Naive B cell (primary cell): ENCODE results near the gene CRIP2. TPM values are rescaled to one million over a fixed set of nuclear protein-coding genes. Genes with fewer than 3 reads are reported as not detected.
A peak's percentile ranks its signal among the peaks of the same experiment; 100 is the strongest.

Experiments used
- ATAC-seq, 2 donors: fragments of 150-1000 bp; cut with Tn5 transposase; 2 replicates each; pipeline ENCODE4 v1.10.0; 2021; ENCODE audit warnings: low read depth in 2 of 2, mild to moderate bottlenecking in 2 of 2, moderate library complexity in 2 of 2
- DNase-seq: peaks from one replicate; pipeline ENCODE4 v3.0.0; 2022
- H3K27ac Mint-ChIP-seq, 6 donors: one replicate each; pipeline ENCODE4 v1.8.0; 2020 to 2022; ENCODE audit warnings: mild to moderate bottlenecking in 6 of 6, mixed read lengths in 6 of 6, moderate library complexity in 5 of 6, inconsistent platforms in 2 of 6
- H3K27me3 Mint-ChIP-seq, 3 donors: one replicate each; pipeline ENCODE4 v1.8.0; 2021 to 2022; ENCODE audit warnings: mixed read lengths in 3 of 3, mild to moderate bottlenecking in 1 of 3
- H3K36me3 Mint-ChIP-seq, 2 donors: one replicate each; pipeline ENCODE4 v1.8.0; 2020 to 2022; ENCODE audit warnings: mixed read lengths in 2 of 2, inconsistent platforms in 1 of 2, mild to moderate bottlenecking in 1 of 2
- H3K4me1 Mint-ChIP-seq, 3 donors: one replicate each; pipeline ENCODE4 v1.8.0; 2020 to 2022; ENCODE audit warnings: mixed read lengths in 3 of 3, inconsistent platforms in 1 of 3, mild to moderate bottlenecking in 1 of 3, moderate library complexity in 1 of 3
- H3K4me3 Mint-ChIP-seq, 8 donors: one replicate each; pipeline ENCODE4 v1.8.0; 2020 to 2022; ENCODE audit warnings: mild to moderate bottlenecking in 8 of 8, mixed read lengths in 8 of 8, moderate library complexity in 8 of 8, inconsistent platforms in 2 of 8
- H3K9me3 Mint-ChIP-seq, 7 donors: one replicate each; pipeline ENCODE4 v1.8.0; 2020 to 2022; ENCODE audit warnings: mixed read lengths in 7 of 7, mild to moderate bottlenecking in 5 of 7, inconsistent platforms in 2 of 7, moderate library complexity in 1 of 7
- polyA plus RNA-seq, 6 donors: library from polyadenylated mRNA; unstranded; fragments of 300-500 nt; fragmentation: Illumina TruSeq; gene quantifications; one replicate each; pipeline ENCODE4 v1.2.3, GENCODE V29; 2021; ENCODE audit warnings: low read depth in 6 of 6

Gene CRIP2
- polyA plus RNA-seq, 6 donors from 2014 or later, result 2.0 to 27.3 (median 8.4) TPM

GRCh38 chr14:105458571-105458970 is 16.1 kb upstream of the CRIP2 start:
- no peak overlapping the region for H3K27ac Mint-ChIP-seq
- no peak for ATAC-seq
- H3K36me3 Mint-ChIP-seq, result peaks cover 0 to 19% of the 10 kb centered on the region in 2 donors
- H3K9me3 Mint-ChIP-seq, result no peaks in the 10 kb centered on the region
- no peak overlapping the region for H3K4me3 Mint-ChIP-seq
- H3K27me3 Mint-ChIP-seq, result no peaks in the 10 kb centered on the region
- H3K4me1 Mint-ChIP-seq, result peaks cover 3 to 8% (median 5%) of the 10 kb centered on the region in 3 donors
- DNase-seq, result no peak

DNA sequence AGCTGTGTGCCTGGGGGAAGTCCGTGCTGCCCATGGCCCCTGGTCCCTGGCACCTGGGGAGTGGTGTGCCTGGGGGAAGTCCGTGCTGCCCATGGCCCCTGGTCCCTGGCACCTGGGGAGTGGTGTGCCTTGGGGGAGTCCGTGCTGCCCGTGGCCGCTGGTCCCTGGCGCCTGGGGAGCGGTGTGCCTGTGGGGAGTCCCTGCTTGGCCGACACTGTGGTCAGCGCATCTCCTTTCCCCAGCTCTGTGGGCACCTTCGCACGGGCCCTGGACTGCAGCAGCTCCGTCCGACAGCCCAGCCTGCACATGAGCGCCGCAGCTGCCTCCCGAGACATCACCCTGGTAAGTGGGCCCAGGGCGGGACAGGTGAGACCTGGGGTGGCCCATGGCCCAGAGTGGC is 14.5 kb upstream of the CRIP2 start:
- Mint-ChIP-seq H3K4me1 (peaks cover 3 to 5% (median 5%) of the 10 kb centered on the region in 3 donors), H3K9me3 (no peaks in the 10 kb centered on the region), H3K27ac (no peak overlapping the region), H3K36me3 (peaks cover 0 to 19% of the 10 kb centered on the region in 2 donors), H3K27me3 (no peaks in the 10 kb centered on the region), H3K4me3 (no peak overlapping the region)
- ATAC-seq (no peak), DNase-seq (no peak)

GRCh38 chr14:105460616-105461015 is 14.0 kb upstream of the CRIP2 start:
- Mint-ChIP-seq H3K27me3 (no peaks in the 10 kb centered on the region), H3K36me3 (peaks cover 0 to 14% of the 10 kb centered on the region in 2 donors)
- DNase-seq, result no peak

GRCh38 chr14:105461903-105462302 is 12.7 kb upstream of the CRIP2 start:
- Mint-ChIP-seq H3K27ac (no peak overlapping the region), H3K27me3 (no peaks in the 10 kb centered on the region), H3K4me3 (no peak overlapping the region), H3K4me1 (no peaks in the 10 kb centered on the region), H3K36me3 (peaks cover 0 to 12% of the 10 kb centered on the region in 2 donors), H3K9me3 (no peaks in the 10 kb centered on the region)
- no peak for ATAC-seq
- DNase-seq, result no peak

More at GRCh38 chr14:105460616-105461015, 14.0 kb upstream of the CRIP2 start:
- H3K27ac Mint-ChIP-seq, result no peak overlapping the region
- no peaks in the 10 kb centered on the region for H3K9me3 Mint-ChIP-seq
- ATAC-seq, result no peak
- H3K4me3 Mint-ChIP-seq, result no peak overlapping the region
- peaks cover under 1 to 1% (median under 1%) of the 10 kb centered on the region in 3 donors for H3K4me1 Mint-ChIP-seq

DNA sequence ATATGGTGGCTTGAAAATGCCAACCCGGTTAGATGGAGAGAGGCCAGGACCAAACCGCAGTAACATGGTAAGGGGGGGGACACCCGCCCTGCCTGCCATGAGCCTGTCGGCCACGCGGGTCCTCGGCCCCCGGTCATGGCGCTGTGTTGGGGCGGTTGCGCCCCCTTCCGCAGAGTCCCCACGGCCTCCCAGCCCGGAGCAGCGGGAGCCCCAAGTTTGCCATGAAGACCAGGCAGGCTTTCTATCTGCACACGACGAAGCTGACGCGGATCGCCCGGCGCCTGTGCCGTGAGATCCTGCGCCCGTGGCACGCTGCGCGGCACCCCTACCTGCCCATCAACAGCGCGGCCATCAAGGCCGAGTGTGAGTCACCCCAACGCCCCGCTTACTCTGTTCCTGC is 10.1 kb upstream of the CRIP2 start:
- H3K27ac Mint-ChIP-seq, result no peak overlapping the region
- ATAC-seq (no peak), DNase-seq (no peak)
- no peaks in the 10 kb centered on the region for H3K27me3 Mint-ChIP-seq
- H3K4me1 Mint-ChIP-seq, result no peaks in the 10 kb centered on the region
- H3K36me3 Mint-ChIP-seq, result peaks cover 0 to 12% of the 10 kb centered on the region in 2 donors
- H3K9me3 Mint-ChIP-seq, result no peaks in the 10 kb centered on the region
- H3K4me3 Mint-ChIP-seq, result no peak overlapping the region

- Mint-ChIP-seq H3K36me3 (peaks cover 0 to 12% of the 10 kb centered on the region in 2 donors), H3K4me3 (no peak overlapping the region), H3K27ac (no peak overlapping the region), H3K27me3 (no peaks in the 10 kb centered on the region), H3K9me3 (no peaks in the 10 kb centered on the region), H3K4me1 (no peaks in the 10 kb centered on the region)
- ATAC-seq, result no peak
- no peak for DNase-seq
Observed at GRCh38 chr14:105465209-105466031, 9.2 kb upstream of the CRIP2 start.

GRCh38 chr14:105466531-105467248 is 7.9 kb upstream of the CRIP2 start:
- peaks cover 0 to 6% of the 10 kb centered on the region in 2 donors for H3K36me3 Mint-ChIP-seq
- no peak overlapping the region for H3K27ac Mint-ChIP-seq
- no peaks in the 10 kb centered on the region for H3K9me3 Mint-ChIP-seq

GRCh38 chr14:105467249-105467941 is 7.2 kb upstream of the CRIP2 start:
- H3K27me3 Mint-ChIP-seq, result peaks cover 0 to under 1% (median 0%) of the 10 kb centered on the region in 3 donors
- H3K4me1 Mint-ChIP-seq, result peaks cover 0 to 4% (median 1%) of the 10 kb centered on the region in 3 donors
- peak overlapping the region in 1 of 6 donors; percentile 74 for H3K27ac Mint-ChIP-seq
- no peak overlapping the region for H3K4me3 Mint-ChIP-seq
- DNase-seq, result no peak
- H3K36me3 Mint-ChIP-seq, result peaks cover 0 to 6% of the 10 kb centered on the region in 2 donors
- ATAC-seq, result no peak
- no peaks in the 10 kb centered on the region for H3K9me3 Mint-ChIP-seq

More at GRCh38 chr14:105466531-105467248, 7.9 kb upstream of the CRIP2 start:
- Mint-ChIP-seq H3K4me3 (no peak overlapping the region), H3K27me3 (no peaks in the 10 kb centered on the region), H3K4me1 (peaks cover 0 to under 1% (median 0%) of the 10 kb centered on the region in 3 donors)
- DNase-seq, result no peak
- no peak for ATAC-seq

DNA sequence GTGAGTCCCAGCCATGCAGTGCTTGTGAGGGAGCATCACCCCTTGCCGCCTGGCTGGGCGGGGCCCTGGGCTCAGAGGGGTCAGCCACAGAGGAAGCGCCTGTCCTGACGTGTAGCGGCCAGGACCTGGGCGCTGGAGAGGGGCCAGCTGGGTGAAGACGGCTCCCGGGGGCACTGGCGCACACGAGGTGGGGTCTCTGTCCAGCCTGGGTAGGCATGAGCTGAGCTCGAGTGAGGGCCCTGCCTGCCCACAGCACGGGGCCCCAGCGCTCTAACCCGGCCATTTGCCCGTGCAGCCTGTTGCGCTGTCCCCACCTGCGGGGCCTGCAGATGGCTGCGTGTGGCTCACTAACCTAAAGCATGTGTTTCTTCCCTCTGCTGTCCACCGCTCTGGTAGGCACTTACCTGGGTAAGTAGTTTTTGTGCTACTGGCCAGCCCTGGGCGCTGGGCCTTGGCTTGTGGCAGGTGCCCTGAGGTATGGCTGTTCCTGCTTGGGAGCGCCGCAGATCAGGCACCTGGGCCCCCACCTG is 6.6 kb upstream of the CRIP2 start:
- Mint-ChIP-seq H3K36me3 (peaks cover 0 to 4% of the 10 kb centered on the region in 2 donors), H3K27ac (no peak overlapping the region)

DNA sequence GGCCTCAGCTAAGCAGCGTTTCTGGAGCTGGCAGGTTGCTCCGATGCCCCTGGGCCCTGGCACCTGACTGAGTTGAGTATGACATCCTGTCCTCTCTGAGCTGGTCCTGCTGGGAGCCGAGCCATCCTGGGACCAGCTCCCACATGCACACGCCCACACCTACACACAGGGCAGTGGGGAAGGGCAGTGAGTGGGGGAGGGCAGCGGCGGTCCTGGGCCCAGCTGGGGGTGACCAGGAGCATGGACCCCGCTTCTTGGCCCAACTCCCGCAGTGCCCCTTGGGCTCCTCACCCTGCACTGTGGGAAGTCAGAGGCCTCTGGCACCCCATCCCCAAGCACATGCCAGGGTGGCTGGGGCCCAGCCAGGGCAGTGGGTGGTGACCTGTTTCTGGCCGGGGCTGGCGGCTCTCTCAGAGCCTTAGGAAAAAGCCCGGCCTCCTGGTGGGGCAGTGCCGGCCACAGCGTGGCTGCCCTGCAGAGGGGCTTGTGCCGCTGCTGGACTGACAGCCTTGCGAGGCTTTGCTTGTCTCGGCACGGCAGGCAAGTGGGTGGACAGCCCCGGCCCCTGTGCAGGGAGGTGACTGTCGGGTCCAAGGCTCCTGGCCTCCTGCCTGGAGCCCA is 5.9 kb upstream of the CRIP2 start:
- no peak overlapping the region for H3K4me3 Mint-ChIP-seq
- no peaks in the 10 kb centered on the region for H3K36me3 Mint-ChIP-seq
- no peak overlapping the region for H3K27ac Mint-ChIP-seq
- peaks cover 4 to 6% (median 5%) of the 10 kb centered on the region in 3 donors for H3K4me1 Mint-ChIP-seq
- peaks cover 0 to 4% (median 0%) of the 10 kb centered on the region in 3 donors for H3K27me3 Mint-ChIP-seq
- DNase-seq (no peak), ATAC-seq (no peak)
- H3K9me3 Mint-ChIP-seq, result no peaks in the 10 kb centered on the region

More for the DNA sequence above, 6.6 kb upstream of the CRIP2 start:
- Mint-ChIP-seq H3K9me3 (no peaks in the 10 kb centered on the region), H3K27me3 (peaks cover 0 to 4% (median 0%) of the 10 kb centered on the region in 3 donors), H3K4me1 (peaks cover 0 to 4% (median 2%) of the 10 kb centered on the region in 3 donors), H3K4me3 (no peak overlapping the region)
- no peak for DNase-seq
- no peak for ATAC-seq

GRCh38 chr14:105469456-105470349 is 4.9 kb upstream of the CRIP2 start:
- peaks cover 0 to 4% (median 0%) of the 10 kb centered on the region in 3 donors for H3K27me3 Mint-ChIP-seq
- no peak for ATAC-seq
- no peak overlapping the region for H3K4me3 Mint-ChIP-seq
- DNase-seq, result no peak
- H3K4me1 Mint-ChIP-seq, result peaks cover 4 to 9% (median 6%) of the 10 kb centered on the region in 3 donors
- H3K9me3 Mint-ChIP-seq, result no peaks in the 10 kb centered on the region
- H3K36me3 Mint-ChIP-seq, result no peaks in the 10 kb centered on the region
- H3K27ac Mint-ChIP-seq, result no peak overlapping the region
